Activated T-helper 1 cell treated with anti-CD3 and anti-CD28 coated beads, Interleukin-12 subunit alpha, Interleukin-12 subunit beta, Interleukin-2, Interleukin-4 antibody, amounts not matched to agents 30 ng/mL and 10 ng/mL and 1 ng/mL, durations not matched to agents 14 hours and 24 hours and 36 hours (primary cell): ENCODE data around the gene ALOX12B. TPM values are rescaled to one million over a fixed set of nuclear protein-coding genes. Genes with fewer than 3 reads are reported as not detected.

ENCODE experiments used
- DNase-seq: peaks from one replicate; pipeline ENCODE4 v3.0.0; 2021; ENCODE audit warnings: low spot score
- H3K27ac Mint-ChIP-seq: one replicate; pipeline ENCODE4 v1.8.0; 2021; ENCODE audit warnings: mild to moderate bottlenecking, mixed read lengths
- H3K27me3 Mint-ChIP-seq: one replicate; pipeline ENCODE4 v1.8.0; 2022; ENCODE audit warnings: mild to moderate bottlenecking, moderate library complexity, mixed read lengths; ENCODE audit not compliant: insufficient read depth
- H3K36me3 Mint-ChIP-seq: one replicate; pipeline ENCODE4 v1.8.0; 2021; ENCODE audit warnings: low read depth, mixed read lengths
- H3K4me1 Mint-ChIP-seq: one replicate; pipeline ENCODE4 v1.8.0; 2021; ENCODE audit warnings: low read depth, mixed read lengths
- H3K4me3 Mint-ChIP-seq: one replicate; pipeline ENCODE4 v1.8.0; 2021; ENCODE audit warnings: mild to moderate bottlenecking, moderate library complexity, mixed read lengths
- H3K9me3 Mint-ChIP-seq: one replicate; pipeline ENCODE4 v1.8.0; 2021; ENCODE audit warnings: mixed read lengths
- intact Hi-C: fragments of 100-400 bp; cut with micrococcal nuclease; formaldehyde crosslinking; loops from one replicate; pipeline ENCODE4 v1.15.1; 2024
- total RNA-seq: library from RNA; stranded (reverse); gene quantifications from 2 replicates; pipeline ENCODE4 v1.2.3, GENCODE V29; 2022

ALOX12B gene
- total RNA-seq, 1 donor from 2014 or later = 0.78 TPM

GRCh38 chr17:8122924-8123694, 35.6 kb upstream of the ALOX12B start:
- intact Hi-C loops = loop anchor here (5.0 to 10.0 kb wide), 2 partner anchors 281 to 622 kb away; partner anchors contain the start of gene CCDC42
- H3K27me3 Mint-ChIP-seq = peaks cover 54% of the 10 kb centered on the region
- H3K4me3 Mint-ChIP-seq = peak overlapping the region; percentile 91
- peaks cover 5% of the 10 kb centered on the region for H3K36me3 Mint-ChIP-seq
- H3K4me1 Mint-ChIP-seq = peaks cover 70% of the 10 kb centered on the region
- peak; percentile 33 for DNase-seq
- H3K27ac Mint-ChIP-seq = peak overlapping the region; percentile 73
- no peaks in the 10 kb centered on the region for H3K9me3 Mint-ChIP-seq

GRCh38 chr17:8122422-8122923, 35.0 kb upstream of the ALOX12B start:
- H3K27ac Mint-ChIP-seq = no peak overlapping the region

GRCh38 chr17:8121681-8122421, 34.3 kb upstream of the ALOX12B start:
- Mint-ChIP-seq H3K27ac (no peak overlapping the region), H3K36me3 (peaks cover 5% of the 10 kb centered on the region), H3K4me3 (peak overlapping the region; percentile 91), H3K9me3 (no peaks in the 10 kb centered on the region), H3K4me1 (peaks cover 71% of the 10 kb centered on the region), H3K27me3 (peaks cover 56% of the 10 kb centered on the region)
- DNase-seq = peak; percentile 40
- intact Hi-C loops = loop anchor here (2.0 to 10.0 kb wide), 3 partner anchors 173 to 623 kb away; partner anchors contain the start of genes CCDC42 and SLC25A35

More at GRCh38 chr17:8122422-8122923, 35.0 kb upstream of the ALOX12B start:
- intact Hi-C loops = loop anchor here (5.0 to 10.0 kb wide), 2 partner anchors 280 to 622 kb away; partner anchors contain the start of gene CCDC42
- no peak for DNase-seq
- Mint-ChIP-seq H3K4me3 (peak overlapping the region; percentile 91), H3K9me3 (no peaks in the 10 kb centered on the region), H3K36me3 (peaks cover 5% of the 10 kb centered on the region), H3K4me1 (peaks cover 76% of the 10 kb centered on the region), H3K27me3 (peaks cover 58% of the 10 kb centered on the region)

GRCh38 chr17:8121407-8121680, 33.8 kb upstream of the ALOX12B start:
- intact Hi-C loops = loop anchor here (2.0 to 10.0 kb wide), 3 partner anchors 173 to 623 kb away; partner anchors contain the start of genes CCDC42 and SLC25A35
- Mint-ChIP-seq H3K4me1 (peaks cover 66% of the 10 kb centered on the region), H3K4me3 (peak overlapping the region; percentile 90), H3K9me3 (no peaks in the 10 kb centered on the region), H3K27ac (no peak overlapping the region), H3K27me3 (peaks cover 59% of the 10 kb centered on the region), H3K36me3 (peaks cover 5% of the 10 kb centered on the region)
- no peak for DNase-seq

GRCh38 chr17:8120520-8121406, 33.2 kb upstream of the ALOX12B start:
- Mint-ChIP-seq H3K9me3 (no peaks in the 10 kb centered on the region), H3K4me1 (peaks cover 61% of the 10 kb centered on the region), H3K27me3 (peaks cover 61% of the 10 kb centered on the region), H3K27ac (peak overlapping the region; percentile 97), H3K36me3 (peaks cover 5% of the 10 kb centered on the region), H3K4me3 (peak overlapping the region; percentile 90)
- intact Hi-C loops = loop anchor here (1.0 to 10.0 kb wide), 7 partner anchors 36 to 624 kb away; partner anchors contain the start of genes CCDC42, CNTROB, NAA38 and SLC25A35
- DNase-seq = peak; percentile 64

DNA sequence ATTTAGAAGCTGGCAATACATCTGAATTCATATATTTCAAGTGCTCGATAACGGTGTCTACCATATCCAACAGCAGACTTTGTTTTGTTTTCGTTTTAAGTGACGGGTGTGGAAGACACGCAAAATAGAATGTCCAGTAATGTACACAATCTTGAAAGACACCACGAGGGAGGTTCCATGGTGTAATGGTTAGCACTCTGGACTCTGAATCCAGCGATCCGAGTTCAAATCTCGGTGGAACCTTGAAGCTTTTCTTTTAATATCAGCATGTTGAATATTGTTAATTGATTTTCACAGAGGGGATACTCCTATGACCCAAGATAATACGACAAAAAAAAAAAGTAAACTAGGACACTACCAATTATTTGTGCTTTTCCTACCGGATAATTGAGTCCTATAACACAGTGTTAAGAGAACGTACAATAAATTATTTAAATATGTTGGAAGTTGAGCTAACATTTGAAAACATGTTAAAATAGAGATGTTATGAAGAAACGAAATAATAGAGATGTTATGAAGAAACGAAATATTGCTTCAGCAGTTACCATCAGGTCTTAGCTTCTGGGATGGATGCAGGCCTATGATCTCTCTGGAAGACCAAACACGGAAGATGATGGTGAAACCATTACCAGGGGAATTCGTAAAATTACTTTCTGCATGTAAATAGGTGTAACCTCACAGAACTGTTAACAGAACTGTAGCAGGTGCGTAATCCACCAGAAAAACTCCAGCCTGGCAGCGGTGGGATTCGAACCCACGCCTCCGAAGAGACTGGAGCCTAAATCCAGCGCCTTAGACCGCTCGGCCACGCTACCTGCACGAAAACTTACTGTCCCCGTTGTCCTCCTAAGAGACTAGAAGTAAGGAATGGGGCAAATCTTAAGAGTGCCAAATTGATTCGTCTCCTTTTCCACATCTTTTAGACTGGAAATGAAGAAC, 32.3 kb upstream of the ALOX12B start:
- H3K4me3 Mint-ChIP-seq = peak overlapping the region; percentile 90
- peaks cover 53% of the 10 kb centered on the region for H3K4me1 Mint-ChIP-seq
- H3K9me3 Mint-ChIP-seq = no peaks in the 10 kb centered on the region
- intact Hi-C loops = loop anchor here (1.0 to 10.0 kb wide), 14 partner anchors 18 to 625 kb away; partner anchors contain the start of genes CCDC42, CNTROB, NAA38 and RPL26
- H3K27ac Mint-ChIP-seq = peak overlapping the region; percentile 97
- H3K36me3 Mint-ChIP-seq = peaks cover 2% of the 10 kb centered on the region
- DNase-seq = peak; percentile 79
- H3K27me3 Mint-ChIP-seq = peaks cover 67% of the 10 kb centered on the region

- Mint-ChIP-seq H3K4me1 (peaks cover 46% of the 10 kb centered on the region), H3K36me3 (peaks cover 2% of the 10 kb centered on the region), H3K4me3 (peak overlapping the region; percentile 91), H3K9me3 (no peaks in the 10 kb centered on the region), H3K27me3 (peaks cover 67% of the 10 kb centered on the region), H3K27ac (peak overlapping the region; percentile 97)
- DNase-seq = peak; percentile 78
- intact Hi-C loops = loop anchor here (1.0 to 2.0 kb wide), 12 partner anchors 9 to 492 kb away; partner anchors contain the start of genes PFAS, RPL26, SAT2 and WRAP53
Measured at GRCh38 chr17:8118769-8119580, 31.5 kb upstream of the ALOX12B start.

GRCh38 chr17:8117980-8118768, 30.7 kb upstream of the ALOX12B start, which contains the start of gene ALOXE3:
ALOXE3 (minus strand) TSS chr17:8118514; CDS start chr17:8117990, 524 bp downstream.
- peak within 1 kb of the TSS; percentile 91 for H3K4me3 Mint-ChIP-seq

DNA sequence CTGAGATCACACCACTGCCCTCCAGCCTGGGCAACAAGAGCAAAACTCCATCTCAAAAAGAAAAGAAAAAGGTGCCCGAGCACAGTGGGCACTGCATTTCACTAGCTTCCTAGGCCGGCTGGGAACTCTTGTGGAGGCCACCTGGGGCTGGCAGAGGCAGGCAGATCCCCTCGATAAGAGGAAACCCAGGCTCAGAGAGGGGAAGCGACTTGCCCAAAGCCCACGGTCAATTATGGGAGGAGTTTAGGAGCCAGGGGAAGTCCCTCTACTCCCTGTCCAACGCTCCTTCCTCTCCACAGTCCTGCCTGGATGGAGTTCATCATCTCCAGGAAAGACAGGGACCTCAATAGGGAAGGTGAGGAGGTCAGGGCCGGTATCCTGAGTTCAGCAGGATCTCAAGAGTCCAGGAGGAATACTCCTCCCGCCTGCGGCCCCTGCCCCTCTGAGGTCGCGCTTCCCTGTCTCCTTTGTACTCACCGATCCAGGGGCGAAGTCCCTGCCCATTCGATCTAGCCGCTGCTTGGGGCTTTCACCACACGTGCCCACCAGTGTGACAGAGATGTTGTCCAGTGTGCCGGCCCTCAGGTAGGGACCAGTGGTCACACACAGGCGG, 30.0 kb upstream of the ALOX12B start:
- DNase-seq = no peak
- no peak overlapping the region for H3K27ac Mint-ChIP-seq

More at GRCh38 chr17:8117980-8118768, 30.7 kb upstream of the ALOX12B start, which contains the start of gene ALOXE3:
- intact Hi-C loops = loop anchor here (1.0 to 2.0 kb wide), 7 partner anchors 8 to 491 kb away; partner anchors contain the start of genes PFAS, SAT2 and WRAP53
- no peaks in the 10 kb centered on the region for H3K9me3 Mint-ChIP-seq
- H3K4me1 Mint-ChIP-seq = peaks cover 39% of the 10 kb centered on the region
- H3K36me3 Mint-ChIP-seq = peaks cover under 1% of the 10 kb centered on the region
- H3K27me3 Mint-ChIP-seq = peaks cover 63% of the 10 kb centered on the region
- H3K27ac Mint-ChIP-seq = peak within 1 kb of the TSS; percentile 86
- no peak for DNase-seq

GRCh38 chr17:8116776-8117175, 29.3 kb upstream of the ALOX12B start:
- Mint-ChIP-seq H3K36me3 (no peaks in the 10 kb centered on the region), H3K27ac (no peak overlapping the region), H3K27me3 (peaks cover 63% of the 10 kb centered on the region), H3K4me1 (peaks cover 36% of the 10 kb centered on the region), H3K9me3 (no peaks in the 10 kb centered on the region), H3K4me3 (peak overlapping the region; percentile 20)
- intact Hi-C loops = no loop called here
- no peak for DNase-seq

More for the DNA sequence above, 30.0 kb upstream of the ALOX12B start:
- peaks cover 36% of the 10 kb centered on the region for H3K4me1 Mint-ChIP-seq
- H3K4me3 Mint-ChIP-seq = peak overlapping the region; percentile 91
- no peaks in the 10 kb centered on the region for H3K36me3 Mint-ChIP-seq
- H3K27me3 Mint-ChIP-seq = peaks cover 64% of the 10 kb centered on the region
- H3K9me3 Mint-ChIP-seq = no peaks in the 10 kb centered on the region
- intact Hi-C loops = no loop called here
